Upper lobe of left lung (tissue), 6 donors: Measurements from ENCODE around the gene GLOD5. TPM values are rescaled to one million over a fixed set of nuclear protein-coding genes. Genes with fewer than 3 reads are reported as not detected.

Source experiments
- ATAC-seq, 2 donors: fragments of 200-7000 bp; cut with Tn5 transposase; one replicate each; pipeline ENCODE4 v1.9.1; 2022; ENCODE audit warnings: mild to moderate bottlenecking in 2 of 2, moderate library complexity in 2 of 2; ENCODE audit not compliant: low FRiP score in 2 of 2
- DNase-seq, 2 donors: peaks; one replicate each; pipeline ENCODE4 v3.0.0-alpha.2; 2019 to 2020
- H3K27ac ChIP-seq, 4 donors: fragments of 200-600 bp; sonication (generic); one replicate each; pipeline ENCODE4 v1.5.1; 2016 to 2019
- H3K27me3 ChIP-seq, 4 donors: fragments of 200-600 bp; sonication (generic); one replicate each; pipeline ENCODE4 v1.5.1; 2017 to 2019
- H3K36me3 ChIP-seq, 4 donors: fragments of 200-600 bp; sonication (generic); one replicate each; pipeline ENCODE4 v1.5.1; 2016 to 2019
- H3K4me1 ChIP-seq, 4 donors: fragments of 200-600 bp; sonication (generic); one replicate each; pipeline ENCODE4 v1.5.1; 2018 to 2019
- H3K4me3 ChIP-seq, 4 donors: fragments of 200-600 bp; sonication (generic); one replicate each; pipeline ENCODE4 v1.5.1; 2017 to 2019; ENCODE audit warnings: mild to moderate bottlenecking in 2 of 4, moderate library complexity in 1 of 4
- H3K9me3 ChIP-seq, 4 donors: fragments of 200-600 bp; sonication (generic); one replicate each; pipeline ENCODE4 v1.5.1; 2018 to 2019
- EP300 ChIP-seq, 4 donors: sonication (generic); formaldehyde crosslinking; IDR thresholded peaks; one replicate each; pipeline ENCODE4 v1.5.1; 2017; ENCODE audit warnings: antibody characterized with exemption in 4 of 4, control low read depth in 2 of 4
- POLR2A ChIP-seq, 4 donors: fragments of 450-650 bp; IDR thresholded peaks; one replicate each; pipeline ENCODE4 v1.5.1; 2016 to 2017; ENCODE audit warnings: antibody characterized with exemption in 4 of 4, mild to moderate bottlenecking in 2 of 4
- POLR2AphosphoS5 ChIP-seq, 2 donors: sonication (generic); formaldehyde crosslinking; IDR thresholded peaks; one replicate each; pipeline ENCODE4 v1.5.1; 2017; ENCODE audit warnings: antibody characterized with exemption in 2 of 2
- WGBS, 2 donors: methylation state at CpG; one replicate each; pipeline ENCODE4 v1.1.5; 2017 to 2018; 5-methylcytosine and 5-hydroxymethylcytosine counted together
- total RNA-seq, 6 donors: library from RNA; depleted of rRNA in 4 of 6; stranded (reverse); fragments of >200 nt in 4 of 6; gene quantifications; one replicate each; pipeline versions ENCODE4 v1.1.0 to v1.2.1, GENCODE V29; 2016 to 2021
- TF ChIP-seq, protein P1 (sequence below), 6 experiments: fragments of 450-650 bp in 4 of 6; fragments of 200-600 bp in 2 of 6; sonication (generic) in 2 of 6; IDR thresholded peaks; one replicate each; pipeline ENCODE4 v1.5.1; 2016 to 2019; ENCODE audit warnings: antibody characterized with exemption in 6 of 6
- donor health status: DM: no; HTN: no; CAD: no; lungs with moderate emphysema.
- donor health status: DM: no; HTN: yes; CAD: no; lungs with severe emphysema.

Gene GLOD5
- total RNA-seq, 6 donors from 2014 or later: 1.1 to 2.1 (median 2.0) TPM; not detected in 2

DNA sequence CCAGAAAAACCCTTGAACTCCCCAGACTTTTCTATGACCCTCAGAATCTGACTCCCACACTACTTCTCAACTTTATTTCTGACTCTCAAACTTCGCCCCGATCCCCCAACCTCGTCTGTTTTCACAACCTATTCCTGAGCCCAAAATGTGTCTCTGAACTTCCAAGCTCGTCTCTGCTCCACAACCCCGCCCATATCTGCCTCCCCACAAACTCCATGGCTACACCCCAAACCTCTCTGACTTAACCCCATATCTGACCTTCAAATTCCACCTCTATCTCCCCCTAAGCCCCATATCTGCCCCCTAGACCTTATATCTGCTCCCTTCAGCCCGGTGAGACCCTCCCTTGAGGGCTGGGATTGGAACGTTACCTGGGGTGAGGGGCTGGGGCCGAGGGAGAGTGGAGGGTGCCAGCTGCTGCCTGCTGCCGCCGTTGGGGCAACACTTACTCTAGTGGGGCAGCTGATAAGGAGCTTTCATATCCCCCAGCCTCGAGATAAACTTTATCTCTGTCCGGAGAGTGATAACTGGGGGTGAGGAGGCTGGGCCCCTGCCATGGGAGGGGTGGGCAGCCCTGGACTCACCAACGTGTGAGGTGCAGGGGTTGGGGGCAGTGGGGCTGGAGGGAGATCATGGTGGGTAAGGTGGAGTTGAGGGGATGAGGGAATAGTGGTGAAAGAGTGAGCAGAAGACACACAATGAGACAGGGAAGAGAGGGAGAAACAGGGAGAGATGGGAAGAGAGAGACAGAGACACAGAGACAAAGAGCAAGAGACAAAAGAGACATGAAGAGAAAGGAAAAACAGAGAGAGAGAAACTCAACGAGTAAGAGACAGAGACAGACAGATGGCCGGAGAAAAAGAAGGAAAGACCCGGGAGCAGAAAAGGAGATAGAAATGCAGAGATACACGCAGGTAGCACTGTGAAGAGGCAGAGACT is 26.2 kb downstream of the GLOD5 start:
- 53 to 66% methylated on average over 11 to 17 of the region's 17 CpGs for WGBS, 2 donors
- ATAC-seq (no peak), DNase-seq (no peak)
- Histone ChIP-seq H3K36me3 (no peaks in the 10 kb centered on the region), H3K27ac (no peak overlapping the region), H3K9me3 (no peaks in the 10 kb centered on the region), H3K27me3 (no peaks in the 10 kb centered on the region), H3K4me1 (no peaks in the 10 kb centered on the region), H3K4me3 (no peak overlapping the region)
- TF ChIP-seq POLR2AphosphoS5 (IDR thresholded peaks at IDR 0.05) (no peak), EP300 (IDR thresholded peaks at IDR 0.05) (no peak), POLR2A (IDR thresholded peaks at IDR 0.05) (no peak)

DNA sequence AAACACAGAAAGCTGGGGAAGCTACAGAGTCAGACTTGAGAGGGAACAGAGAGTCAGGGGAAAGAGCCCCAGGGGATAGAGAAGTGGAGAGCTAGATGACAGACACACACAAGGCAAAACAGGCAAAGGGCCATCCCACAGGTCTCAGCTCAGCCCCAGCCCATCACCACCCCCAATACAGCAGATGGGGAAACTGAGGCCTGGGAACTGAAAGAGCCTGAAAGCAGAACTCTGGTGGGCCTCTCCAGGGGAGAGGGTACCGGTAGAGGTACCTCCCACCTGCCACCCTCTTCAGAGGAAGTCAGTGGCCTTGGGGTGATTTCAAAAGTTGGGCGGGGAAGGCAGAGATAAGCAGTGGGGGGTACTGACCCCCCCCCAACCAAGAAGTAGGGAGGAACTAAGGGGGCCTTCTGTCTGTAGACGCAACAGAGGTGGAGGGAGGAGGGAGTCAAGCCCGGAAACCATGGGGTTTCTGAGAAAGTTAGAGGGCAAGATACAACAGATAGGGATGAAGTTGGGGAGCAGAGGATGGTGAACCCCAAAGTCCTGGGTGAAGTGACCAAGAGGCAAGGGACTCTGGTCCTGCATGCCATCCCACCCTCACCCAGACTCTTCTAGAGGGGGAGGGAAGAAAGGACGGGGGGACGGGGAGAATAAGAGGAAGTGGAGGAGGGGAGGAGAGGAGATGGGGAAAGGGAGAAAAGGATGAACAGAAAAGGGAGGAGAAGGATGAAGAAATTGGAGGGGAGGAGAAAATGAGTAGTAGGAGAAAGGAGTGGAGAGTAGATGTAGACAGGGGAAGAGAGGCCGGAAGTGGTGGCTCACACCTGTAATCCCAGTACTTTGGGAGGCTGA is 28.0 kb downstream of the GLOD5 start:
- Histone ChIP-seq H3K9me3 (no peaks in the 10 kb centered on the region), H3K27ac (no peak overlapping the region), H3K27me3 (no peaks in the 10 kb centered on the region), H3K4me1 (no peaks in the 10 kb centered on the region), H3K4me3 (no peak overlapping the region), H3K36me3 (no peaks in the 10 kb centered on the region)
- no peak for ATAC-seq
- DNase-seq: no peak
- WGBS, 2 donors: 62 to 77% methylated on average over 7 of the region's 7 CpGs
- no peak for TF ChIP-seq EP300 (IDR thresholded peaks at IDR 0.05)

DNA sequence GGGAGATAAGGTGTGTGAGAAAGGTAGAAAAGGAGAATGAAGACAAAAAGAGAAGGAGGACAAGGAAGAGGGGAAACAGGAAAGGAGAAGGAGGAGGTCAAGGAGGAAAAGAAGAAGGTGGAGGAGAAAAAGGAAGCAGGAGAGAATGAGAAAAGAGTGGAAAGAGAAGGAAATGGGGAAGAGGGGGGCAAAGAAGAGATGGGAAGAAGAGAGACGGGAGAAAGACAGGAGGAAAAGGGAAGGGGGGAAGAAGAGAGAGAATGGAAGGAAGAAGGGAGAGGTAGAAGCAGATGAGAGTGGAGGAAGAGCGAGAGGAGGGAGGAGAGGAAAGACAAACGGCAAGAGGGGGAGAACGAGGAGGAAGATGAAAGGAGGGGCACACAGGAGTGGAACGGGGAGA is 28.9 kb downstream of the GLOD5 start:
- no peaks in the 10 kb centered on the region for H3K9me3 ChIP-seq
- 49 to 63% methylated on average over 5 of the region's 5 CpGs for WGBS, 2 donors
- H3K4me1 ChIP-seq: no peaks in the 10 kb centered on the region
- ATAC-seq (no peak), DNase-seq (no peak)
- no peaks in the 10 kb centered on the region for H3K27me3 ChIP-seq
- no peaks in the 10 kb centered on the region for H3K36me3 ChIP-seq
- no peak for TF ChIP-seq POLR2AphosphoS5 (IDR thresholded peaks at IDR 0.05)
- H3K4me3 ChIP-seq: no peak overlapping the region
- no peak overlapping the region for H3K27ac ChIP-seq

DNA sequence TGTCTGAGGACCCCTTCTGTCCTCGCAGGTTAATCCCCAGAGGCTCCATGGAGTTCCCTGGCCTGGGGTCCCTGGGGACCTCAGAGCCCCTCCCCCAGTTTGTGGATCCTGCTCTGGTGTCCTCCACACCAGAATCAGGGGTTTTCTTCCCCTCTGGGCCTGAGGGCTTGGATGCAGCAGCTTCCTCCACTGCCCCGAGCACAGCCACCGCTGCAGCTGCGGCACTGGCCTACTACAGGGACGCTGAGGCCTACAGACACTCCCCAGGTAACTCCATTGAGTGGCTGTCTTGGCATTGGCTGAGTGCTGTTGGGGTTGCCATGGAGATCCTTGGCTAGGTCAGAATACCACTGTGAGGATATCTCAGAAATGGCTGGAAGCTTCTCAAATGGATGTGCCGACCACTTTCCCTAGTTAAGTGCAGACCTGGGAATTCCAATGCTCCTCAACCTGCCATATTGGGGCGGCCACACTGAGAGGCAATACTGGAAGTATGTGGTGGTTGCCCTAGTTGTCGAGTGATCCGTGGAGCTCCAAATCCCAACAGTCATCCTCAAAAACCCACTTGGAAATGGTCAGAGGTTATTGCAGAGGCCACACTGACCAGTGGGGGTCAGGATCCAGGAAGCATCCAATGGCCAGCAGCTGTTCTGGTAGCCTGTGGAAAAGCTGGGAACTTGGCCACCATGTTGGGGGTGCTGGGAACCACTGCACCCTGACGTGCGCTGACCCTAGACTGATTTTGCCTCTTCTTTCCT is 29.7 kb downstream of the GLOD5 start:
- Histone ChIP-seq H3K27me3 (no peaks in the 10 kb centered on the region), H3K27ac (no peak overlapping the region), H3K36me3 (no peaks in the 10 kb centered on the region), H3K9me3 (no peaks in the 10 kb centered on the region), H3K4me1 (no peaks in the 10 kb centered on the region), H3K4me3 (no peak overlapping the region)
- DNase-seq (no peak), ATAC-seq (no peak)
- TF ChIP-seq, protein P1, sequence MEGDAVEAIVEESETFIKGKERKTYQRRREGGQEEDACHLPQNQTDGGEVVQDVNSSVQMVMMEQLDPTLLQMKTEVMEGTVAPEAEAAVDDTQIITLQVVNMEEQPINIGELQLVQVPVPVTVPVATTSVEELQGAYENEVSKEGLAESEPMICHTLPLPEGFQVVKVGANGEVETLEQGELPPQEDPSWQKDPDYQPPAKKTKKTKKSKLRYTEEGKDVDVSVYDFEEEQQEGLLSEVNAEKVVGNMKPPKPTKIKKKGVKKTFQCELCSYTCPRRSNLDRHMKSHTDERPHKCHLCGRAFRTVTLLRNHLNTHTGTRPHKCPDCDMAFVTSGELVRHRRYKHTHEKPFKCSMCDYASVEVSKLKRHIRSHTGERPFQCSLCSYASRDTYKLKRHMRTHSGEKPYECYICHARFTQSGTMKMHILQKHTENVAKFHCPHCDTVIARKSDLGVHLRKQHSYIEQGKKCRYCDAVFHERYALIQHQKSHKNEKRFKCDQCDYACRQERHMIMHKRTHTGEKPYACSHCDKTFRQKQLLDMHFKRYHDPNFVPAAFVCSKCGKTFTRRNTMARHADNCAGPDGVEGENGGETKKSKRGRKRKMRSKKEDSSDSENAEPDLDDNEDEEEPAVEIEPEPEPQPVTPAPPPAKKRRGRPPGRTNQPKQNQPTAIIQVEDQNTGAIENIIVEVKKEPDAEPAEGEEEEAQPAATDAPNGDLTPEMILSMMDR (IDR thresholded peaks at IDR 0.05): no peak
- TF ChIP-seq POLR2A (IDR thresholded peaks at IDR 0.05) (no peak), POLR2AphosphoS5 (IDR thresholded peaks at IDR 0.05) (no peak)
- 60 to 80% methylated on average over 1 to 11 of the region's 11 CpGs for WGBS, 2 donors

DNA sequence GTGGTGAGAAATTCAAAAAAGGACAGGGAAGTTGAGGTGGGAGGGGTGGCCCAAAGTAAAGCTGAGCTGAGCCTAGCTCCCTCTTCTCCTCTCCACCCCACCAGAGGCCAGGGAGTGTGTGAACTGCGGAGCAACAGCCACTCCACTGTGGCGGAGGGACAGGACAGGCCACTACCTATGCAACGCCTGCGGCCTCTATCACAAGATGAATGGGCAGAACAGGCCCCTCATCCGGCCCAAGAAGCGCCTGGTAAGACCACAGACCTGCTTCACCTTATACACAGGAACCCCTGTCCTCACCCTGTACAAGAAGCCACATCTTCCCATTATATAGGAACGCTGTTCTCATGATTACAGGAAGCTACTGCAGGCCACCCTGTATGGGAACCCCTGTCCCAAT is 30.7 kb downstream of the GLOD5 start:
- WGBS, 2 donors: 84 to 87% methylated on average over 7 of the region's 7 CpGs
- no peak overlapping the region for H3K27ac ChIP-seq
- no peak for TF ChIP-seq POLR2AphosphoS5 (IDR thresholded peaks at IDR 0.05)
- no peak for TF ChIP-seq EP300 (IDR thresholded peaks at IDR 0.05)
- TF ChIP-seq, protein P1 (IDR thresholded peaks at IDR 0.05): no peak
- no peak for TF ChIP-seq POLR2A (IDR thresholded peaks at IDR 0.05)
- no peaks in the 10 kb centered on the region for H3K27me3 ChIP-seq
- no peaks in the 10 kb centered on the region for H3K9me3 ChIP-seq
- H3K36me3 ChIP-seq: no peaks in the 10 kb centered on the region
- no peak for ATAC-seq
- no peak overlapping the region for H3K4me3 ChIP-seq
- no peak for DNase-seq
- no peaks in the 10 kb centered on the region for H3K4me1 ChIP-seq

DNA sequence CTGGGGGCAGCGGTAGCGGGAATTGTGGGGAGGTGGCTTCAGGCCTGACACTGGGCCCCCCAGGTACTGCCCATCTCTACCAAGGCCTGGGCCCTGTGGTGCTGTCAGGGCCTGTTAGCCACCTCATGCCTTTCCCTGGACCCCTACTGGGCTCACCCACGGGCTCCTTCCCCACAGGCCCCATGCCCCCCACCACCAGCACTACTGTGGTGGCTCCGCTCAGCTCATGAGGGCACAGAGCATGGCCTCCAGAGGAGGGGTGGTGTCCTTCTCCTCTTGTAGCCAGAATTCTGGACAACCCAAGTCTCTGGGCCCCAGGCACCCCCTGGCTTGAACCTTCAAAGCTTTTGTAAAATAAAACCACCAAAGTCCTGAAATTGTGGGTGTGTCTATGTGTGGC is 32.4 kb downstream of the GLOD5 start:
- ATAC-seq (no peak), DNase-seq (no peak)
- no peak overlapping the region for H3K4me3 ChIP-seq
- 75 to 80% methylated on average over 1 to 4 of the region's 4 CpGs for WGBS, 2 donors
- TF ChIP-seq, protein P1 (IDR thresholded peaks at IDR 0.05): no peak
- TF ChIP-seq EP300 (IDR thresholded peaks at IDR 0.05) (no peak), POLR2A (IDR thresholded peaks at IDR 0.05) (no peak), POLR2AphosphoS5 (IDR thresholded peaks at IDR 0.05) (no peak)
- no peaks in the 10 kb centered on the region for H3K27me3 ChIP-seq
- no peak overlapping the region for H3K27ac ChIP-seq
- no peaks in the 10 kb centered on the region for H3K4me1 ChIP-seq
- H3K9me3 ChIP-seq: no peaks in the 10 kb centered on the region
- H3K36me3 ChIP-seq: no peaks in the 10 kb centered on the region
